Caco-2 (cell line): ENCODE data around the gene NUP62. TPM values are rescaled to one million over a fixed set of nuclear protein-coding genes. Genes with fewer than 3 reads are reported as not detected.
A peak's percentile ranks its signal among the peaks of the same experiment; 100 is the strongest.

Experiments used
- BruUV-seq: library from RNA; stranded (reverse); fragments of 400-500 nt; replicated peaks from 2 replicates; lab custom pipeline; 2021; lab: Mats Ljungman, UMichigan
- CTCF ChIA-PET: fragments of 300-600 bp; sonication (Branson Sonifier 250); formaldehyde crosslinking; loops from one replicate; lab custom pipeline; 2022; ENCODE audit warnings: antibody characterized with exemption; lab: Charles Lee
- POLR2A ChIA-PET: fragments of 300-600 bp; sonication (Branson Sonifier 250); formaldehyde crosslinking; loops from one replicate; lab custom pipeline; 2022; ENCODE audit warnings: antibody characterized with exemption; lab: Charles Lee
- DNase-seq, 2 experiments: peaks; one replicate each; pipeline versions ENCODE4 v3.0.0 to v3.0.0-alpha.2; 2020 to 2022
- H3K27me3 ChIP-seq: replicated peaks from 2 replicates; pipeline ENCODE4 v1.6.0; 2011; ENCODE audit warnings: low read length; ENCODE audit not compliant: control insufficient read depth, insufficient read depth
- H3K36me3 ChIP-seq: 2 replicates; pipeline ENCODE4 v1.5.1; 2011; ENCODE audit warnings: low read length; ENCODE audit not compliant: control insufficient read depth, insufficient read depth
- H3K4me1 ChIP-seq: fragments of 250-450 bp; sonication (Bioruptor Pico); 2 replicates; pipeline ENCODE4 v1.5.1; 2020; ENCODE audit warnings: mild to moderate bottlenecking
- H3K4me3 ChIP-seq: 2 replicates; pipeline ENCODE4 v1.5.1; 2011; ENCODE audit warnings: low read depth, mild to moderate bottlenecking, control low read depth, low read length
- H3K9me3 ChIP-seq: fragments of 250-450 bp; sonication (Bioruptor Pico); 2 replicates; pipeline ENCODE4 v1.5.1; 2020; ENCODE audit warnings: mild to moderate bottlenecking, moderate library complexity
- H3K27ac Mint-ChIP-seq: one replicate; pipeline ENCODE4 v1.8.0; 2022; ENCODE audit warnings: mixed read lengths; ENCODE audit not compliant: unreplicated experiment
- H3K27me3 Mint-ChIP-seq: one replicate; pipeline ENCODE4 v1.8.0; 2022; ENCODE audit warnings: mixed read lengths; ENCODE audit not compliant: insufficient read depth, unreplicated experiment
- H3K36me3 Mint-ChIP-seq: one replicate; pipeline ENCODE4 v1.8.0; 2022; ENCODE audit warnings: mild to moderate bottlenecking, mixed read lengths; ENCODE audit not compliant: insufficient read depth, unreplicated experiment
- H3K4me1 Mint-ChIP-seq: one replicate; pipeline ENCODE4 v1.8.0; 2022; ENCODE audit warnings: low read depth, mixed read lengths; ENCODE audit not compliant: unreplicated experiment
- H3K4me3 Mint-ChIP-seq: one replicate; pipeline ENCODE4 v1.8.0; 2022; ENCODE audit warnings: mild to moderate bottlenecking, moderate library complexity, mixed read lengths; ENCODE audit not compliant: unreplicated experiment
- H3K9me3 Mint-ChIP-seq: one replicate; pipeline ENCODE4 v1.8.0; 2022; ENCODE audit warnings: mixed read lengths; ENCODE audit not compliant: unreplicated experiment
- CTCF ChIP-seq, 2 experiments: fragments of 200-600 bp in 1 of 2; IDR thresholded peaks; 1 replicate in 1 of 2; 2 replicates in 1 of 2; pipeline versions ENCODE4 v1.5.1 to v1.8.0; 2011 to 2022; ENCODE audit warnings: antibody characterized with exemption in 1 of 2, control low read depth in 1 of 2, inconsistent platforms in 1 of 2, low read depth in 1 of 2, low read length in 1 of 2, mild to moderate bottlenecking in 1 of 2, moderate library complexity in 1 of 2; ENCODE audit not compliant: insufficient read depth in 1 of 2, severe bottlenecking in 1 of 2, unreplicated experiment in 1 of 2
- intact Hi-C: fragments of 100-400 bp; cut with micrococcal nuclease; formaldehyde crosslinking; loops from one replicate; pipeline ENCODE4 v1.10.0; 2022; ENCODE audit not compliant: unreplicated experiment
- total RNA-seq: library from RNA; stranded (reverse); gene quantifications from 2 replicates; pipeline ENCODE4 v1.2.3, GENCODE V29; 2022

The NUP62 gene
- total RNA-seq, 1 experiment from 2014 or later: 116 TPM

DNA sequence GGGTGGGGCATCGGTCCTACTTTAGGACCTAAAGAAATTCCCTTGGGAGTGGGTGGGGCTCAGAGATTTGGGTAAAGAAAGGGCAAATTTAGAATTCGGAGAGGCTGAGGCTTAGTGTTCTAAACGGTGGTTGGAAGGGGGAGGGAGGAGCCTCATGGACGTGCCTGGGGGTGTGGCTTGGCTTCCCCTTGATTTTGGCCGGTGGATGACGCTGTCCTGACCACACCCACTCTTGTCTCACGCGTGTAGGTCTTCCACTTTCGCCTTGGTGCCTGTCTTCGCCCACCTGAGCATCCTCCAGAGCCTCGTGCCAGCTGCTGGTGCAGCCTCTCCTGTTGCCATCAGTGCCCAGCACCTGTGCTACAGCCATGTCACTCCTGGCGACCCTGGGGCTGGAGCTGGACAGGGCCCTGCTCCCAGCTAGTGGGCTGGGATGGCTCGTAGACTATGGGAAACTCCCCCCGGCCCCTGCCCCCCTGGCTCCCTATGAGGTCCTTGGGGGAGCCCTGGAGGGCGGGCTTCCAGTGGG lies 1.2 kb upstream of the NUP62 start:
- no TSS peak for BruUV-seq
- CTCF ChIA-PET: no interaction called here
- no peak overlapping the region for H3K4me3 ChIP-seq

GRCh38 chr19:49929611-49930482 lies 543 bp upstream of the NUP62 start:
- peaks cover 9% of the 10 kb centered on the region for H3K4me1 ChIP-seq
- H3K9me3 ChIP-seq: no peaks in the 10 kb centered on the region
- Mint-ChIP-seq H3K4me1 (peaks cover 23% of the 10 kb centered on the region), H3K4me3 (peak overlapping the region; percentile 81), H3K27me3 (no peaks in the 10 kb centered on the region), H3K36me3 (peaks cover 78% of the 10 kb centered on the region), H3K9me3 (no peaks in the 10 kb centered on the region), H3K27ac (peak overlapping the region; percentile 92)
- ChIA-PET CTCF (interaction anchor here (1.0 to 2.2 kb wide), 3 partner anchors 9 to 40 kb away, joined by 3 to 9 read pairs (median 5); no protein-coding TSS in a partner anchor), POLR2A (interaction anchor here (0.6 to 2.3 kb wide), 12 partner anchors 23 to 399 kb away, joined by 3 to 9 read pairs (median 4); partner anchors contain the start of genes AKT1S1, MYH14, RRAS and TBC1D17)
- DNase-seq: peak; percentile 94 to 97
- intact Hi-C loops: loop anchor here (1.0 kb wide), 1 partner anchor 54 kb away; no protein-coding TSS in a partner anchor
- peak in 1 of 2 experiments; percentile 16 for TF ChIP-seq CTCF (IDR thresholded peaks at IDR 0.05; ENCODE audit: insufficient read depth in 1 of 2, low read depth in 1 of 2, low read length in 1 of 2, severe bottlenecking in 1 of 2, unreplicated experiment in 1 of 2)
- H3K27me3 ChIP-seq: no peaks in the 10 kb centered on the region
- no TSS peak for BruUV-seq
- H3K36me3 ChIP-seq: peaks cover 4% of the 10 kb centered on the region
- H3K4me3 ChIP-seq: peak overlapping the region; percentile 99

More for the DNA sequence above, 1.2 kb upstream of the NUP62 start:
- Histone ChIP-seq H3K36me3 (peaks cover 3% of the 10 kb centered on the region), H3K4me1 (peaks cover 9% of the 10 kb centered on the region), H3K27me3 (no peaks in the 10 kb centered on the region), H3K9me3 (no peaks in the 10 kb centered on the region)
- Mint-ChIP-seq H3K4me3 (peak overlapping the region; percentile 81), H3K9me3 (no peaks in the 10 kb centered on the region), H3K27ac (peak overlapping the region; percentile 92), H3K36me3 (peaks cover 71% of the 10 kb centered on the region), H3K4me1 (peaks cover 23% of the 10 kb centered on the region), H3K27me3 (no peaks in the 10 kb centered on the region)
- no peak for TF ChIP-seq CTCF (IDR thresholded peaks at IDR 0.05; ENCODE audit: insufficient read depth in 1 of 2, low read depth in 1 of 2, low read length in 1 of 2, severe bottlenecking in 1 of 2, unreplicated experiment in 1 of 2)
- intact Hi-C loops: no loop called here
- POLR2A ChIA-PET: interaction anchor here (0.6 to 2.3 kb wide), 4 partner anchors 54 to 290 kb away, joined by 3 to 9 read pairs (median 7); partner anchors contain the start of genes AKT1S1, RRAS and TBC1D17
- no peak for DNase-seq

DNA sequence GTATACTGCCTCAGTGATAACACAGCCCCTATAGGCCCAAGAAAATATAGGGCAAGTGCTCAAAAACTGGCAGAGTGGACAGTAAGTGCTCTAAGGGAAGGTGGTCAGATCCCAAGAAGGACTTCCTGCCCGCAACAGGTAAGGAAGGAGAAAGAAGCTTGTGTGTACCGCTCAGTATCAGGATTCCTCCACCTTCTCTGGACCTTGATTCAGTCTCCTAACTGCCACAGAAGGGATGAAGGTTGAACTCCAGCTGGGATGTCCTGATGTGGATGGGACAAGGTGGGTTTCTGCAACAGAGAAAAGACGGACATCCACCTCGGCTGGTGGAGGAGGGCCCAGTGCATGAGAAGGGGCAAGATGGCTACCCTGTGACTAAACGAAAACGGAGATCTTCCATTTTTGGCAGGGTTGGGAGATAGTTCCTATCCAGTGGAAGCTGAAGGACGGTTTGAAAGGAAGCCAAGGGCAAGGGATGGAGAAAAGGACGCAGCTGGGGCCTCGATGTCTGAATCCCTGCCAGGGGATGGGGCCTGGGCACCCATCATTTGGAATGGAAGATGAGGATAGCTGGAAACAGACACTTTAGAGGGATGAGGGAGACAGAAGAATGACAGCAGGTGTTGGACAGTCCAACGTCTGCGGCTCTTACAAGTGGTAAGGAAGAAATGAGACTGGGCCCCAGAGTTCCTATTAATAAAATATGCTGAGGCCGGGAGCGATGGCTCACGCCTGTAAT lies 1.6 kb downstream of the NUP62 start:
- CTCF ChIA-PET: no interaction called here
- Histone ChIP-seq H3K9me3 (no peaks in the 10 kb centered on the region), H3K36me3 (peaks cover 7% of the 10 kb centered on the region), H3K4me1 (peaks cover 9% of the 10 kb centered on the region), H3K27me3 (no peaks in the 10 kb centered on the region), H3K4me3 (peak overlapping the region; percentile 99)
- no peak for DNase-seq
- intact Hi-C loops: no loop called here
- BruUV-seq: no TSS peak
- no peak for TF ChIP-seq CTCF (IDR thresholded peaks at IDR 0.05; ENCODE audit: insufficient read depth in 1 of 2, low read depth in 1 of 2, low read length in 1 of 2, severe bottlenecking in 1 of 2, unreplicated experiment in 1 of 2)
- peaks cover 14% of the 10 kb centered on the region for H3K4me1 Mint-ChIP-seq
- H3K27me3 Mint-ChIP-seq: no peaks in the 10 kb centered on the region
- POLR2A ChIA-PET: interaction anchor here (0.7 to 1.7 kb wide), 3 partner anchors 14 to 405 kb away, joined by 3 to 5 read pairs (median 4); no protein-coding TSS in a partner anchor
- no peaks in the 10 kb centered on the region for H3K9me3 Mint-ChIP-seq
- H3K4me3 Mint-ChIP-seq: peak overlapping the region; percentile 81
- H3K36me3 Mint-ChIP-seq: peaks cover 91% of the 10 kb centered on the region
- peak overlapping the region; percentile 92 for H3K27ac Mint-ChIP-seq
